22Rv1 (cell line): ENCODE measurements around the gene PEX10.

Experiments
- ZFX ChIP-seq: fragments of 450-650 bp; IDR thresholded peaks from 2 replicates; pipeline ENCODE4 v1.6.1; 2017; ENCODE audit warnings: antibody characterized with exemption, borderline replicate concordance
- TF ChIP-seq, protein P1 (sequence below): fragments of 450-650 bp; IDR thresholded peaks from 2 replicates; pipeline ENCODE4 v1.5.1; 2017; ENCODE audit warnings: mild to moderate bottlenecking

DNA sequence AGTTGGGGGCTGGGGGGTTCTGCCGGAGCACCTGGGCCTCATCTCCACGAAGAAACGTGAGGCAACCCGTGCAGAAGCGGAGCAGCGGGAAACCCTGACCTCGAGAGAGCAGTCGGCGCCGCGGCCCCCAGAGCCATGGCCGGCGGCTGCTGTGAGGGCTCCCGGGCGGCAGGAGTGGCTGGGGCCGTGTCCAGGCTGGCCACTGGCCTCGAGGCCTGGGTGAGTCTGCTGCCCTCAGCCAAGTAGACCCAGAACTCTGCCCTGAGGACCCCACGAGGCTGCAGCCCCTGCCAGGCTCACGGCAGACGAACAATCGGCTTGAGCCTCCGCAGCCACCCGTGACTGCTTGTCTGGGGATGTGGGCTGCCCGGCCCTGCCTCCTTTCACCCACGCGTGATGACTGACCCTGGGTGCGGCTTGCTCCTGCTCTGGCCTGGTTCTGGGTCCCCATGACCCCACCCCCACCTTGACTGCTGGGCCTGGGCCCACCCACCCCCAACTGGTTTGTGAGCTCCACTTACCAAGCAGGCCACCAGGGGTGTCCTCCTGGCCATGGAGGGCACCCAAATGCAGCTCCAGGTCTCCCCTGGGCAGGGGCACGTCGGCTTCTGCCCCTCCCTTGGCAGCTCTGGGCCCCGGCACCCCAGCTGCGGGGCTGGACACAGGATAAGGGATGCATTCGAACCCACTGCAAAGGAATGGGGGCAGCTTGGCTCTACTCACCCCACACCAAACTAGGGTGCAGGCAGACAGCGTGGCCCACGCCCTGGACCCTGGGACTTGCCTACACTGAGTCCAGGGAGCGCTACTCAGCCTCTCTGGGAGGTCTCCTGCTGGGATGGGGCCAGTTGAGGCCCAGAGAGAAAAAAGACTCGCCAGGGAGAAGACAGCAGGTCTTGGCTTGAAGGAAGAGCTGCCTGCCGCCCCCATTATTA is 55.2 kb downstream of the PEX10 start:
- TF ChIP-seq, protein P1, sequence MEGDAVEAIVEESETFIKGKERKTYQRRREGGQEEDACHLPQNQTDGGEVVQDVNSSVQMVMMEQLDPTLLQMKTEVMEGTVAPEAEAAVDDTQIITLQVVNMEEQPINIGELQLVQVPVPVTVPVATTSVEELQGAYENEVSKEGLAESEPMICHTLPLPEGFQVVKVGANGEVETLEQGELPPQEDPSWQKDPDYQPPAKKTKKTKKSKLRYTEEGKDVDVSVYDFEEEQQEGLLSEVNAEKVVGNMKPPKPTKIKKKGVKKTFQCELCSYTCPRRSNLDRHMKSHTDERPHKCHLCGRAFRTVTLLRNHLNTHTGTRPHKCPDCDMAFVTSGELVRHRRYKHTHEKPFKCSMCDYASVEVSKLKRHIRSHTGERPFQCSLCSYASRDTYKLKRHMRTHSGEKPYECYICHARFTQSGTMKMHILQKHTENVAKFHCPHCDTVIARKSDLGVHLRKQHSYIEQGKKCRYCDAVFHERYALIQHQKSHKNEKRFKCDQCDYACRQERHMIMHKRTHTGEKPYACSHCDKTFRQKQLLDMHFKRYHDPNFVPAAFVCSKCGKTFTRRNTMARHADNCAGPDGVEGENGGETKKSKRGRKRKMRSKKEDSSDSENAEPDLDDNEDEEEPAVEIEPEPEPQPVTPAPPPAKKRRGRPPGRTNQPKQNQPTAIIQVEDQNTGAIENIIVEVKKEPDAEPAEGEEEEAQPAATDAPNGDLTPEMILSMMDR = no peak
- no peak for TF ChIP-seq ZFX
